Lower leg skin (tissue), 4 donors: ENCODE results near the gene HCN2. TPM values are rescaled to one million over a fixed set of nuclear protein-coding genes. Genes with fewer than 3 reads are reported as not detected.

Experiments used
- DNase-seq, 2 donors: peaks; one replicate each; pipeline ENCODE4 v3.0.0-alpha.2; 2019; ENCODE audit warnings: low spot score in 2 of 2
- H3K4me3 ChIP-seq: fragments of 200-600 bp; sonication (generic); 2 replicates; pipeline ENCODE4 v1.5.1; 2017; ENCODE audit warnings: mild to moderate bottlenecking, low read depth; ENCODE audit not compliant: poor library complexity, severe bottlenecking
- CTCF ChIP-seq, 3 donors: fragments of 450-650 bp; IDR thresholded peaks; one replicate each; pipeline ENCODE4 v1.5.1; 2016; ENCODE audit warnings: antibody characterized with exemption in 3 of 3, mild to moderate bottlenecking in 3 of 3, moderate library complexity in 2 of 3
- POLR2A ChIP-seq, 2 donors: fragments of 450-650 bp; IDR thresholded peaks; one replicate each; pipeline ENCODE4 v1.6.1; 2016 to 2017; ENCODE audit warnings: antibody characterized with exemption in 2 of 2, mild to moderate bottlenecking in 1 of 2, moderate library complexity in 1 of 2
- WGBS, 2 donors: methylation state at CpG; one replicate each; pipeline ENCODE4 v1.1.5; 2018; 5-methylcytosine and 5-hydroxymethylcytosine counted together
- intact Hi-C: fragments of 100-400 bp; cut with DNase I; formaldehyde crosslinking; loops from one replicate; pipeline ENCODE4 v1.15.0; 2023; ENCODE audit warnings: low total_unique reads
- total RNA-seq, 4 donors: library from RNA; depleted of rRNA; stranded (reverse); fragments of >200 nt; gene quantifications; one replicate each; pipeline ENCODE4 v1.1.0, GENCODE V29; 2016

The HCN2 gene
- total RNA-seq, 4 donors from 2014 or later = 0.21 to 1.7 (median 1.1) TPM

- intact Hi-C loops = loop anchor here (5.0 kb wide), 1 partner anchor 89 kb away; the partner anchor contains the start of gene BSG
- peak in 1 of 3 donors; percentile 32 for TF ChIP-seq CTCF (IDR thresholded peaks at IDR 0.05)
- no peak for TF ChIP-seq POLR2A (IDR thresholded peaks at IDR 0.05)
- 15 to 19% methylated on average over 15 to 19 of the region's 20 CpGs for WGBS, 2 donors
- DNase-seq = no peak
- H3K4me3 ChIP-seq = no peak overlapping the region
Measured at GRCh38 chr19:660793-661426, 71.2 kb downstream of the HCN2 start.

- TF ChIP-seq CTCF (IDR thresholded peaks at IDR 0.05) = no peak
- TF ChIP-seq POLR2A (IDR thresholded peaks at IDR 0.05) = no peak
- intact Hi-C loops = loop anchor here (5.0 kb wide), 1 partner anchor 89 kb away; the partner anchor contains the start of gene BSG
- WGBS, 2 donors = 5 to 6% methylated on average over 31 of the region's 31 CpGs
Measured at GRCh38 chr19:661427-662196, 71.9 kb downstream of the HCN2 start.

GRCh38 chr19:662207-662961 lies 72.7 kb downstream of the HCN2 start:
- no peak for DNase-seq
- peak overlapping the region; percentile 97 for H3K4me3 ChIP-seq
- intact Hi-C loops = loop anchor here (5.0 kb wide), 1 partner anchor 90 kb away; the partner anchor contains the start of gene BSG
- TF ChIP-seq POLR2A (IDR thresholded peaks at IDR 0.05) (no peak), CTCF (IDR thresholded peaks at IDR 0.05) (no peak)
- 0 to 1% methylated on average over 28 to 51 of the region's 81 CpGs for WGBS, 2 donors

More at GRCh38 chr19:661427-662196, 71.9 kb downstream of the HCN2 start:
- H3K4me3 ChIP-seq = peak overlapping the region; percentile 97
- no peak for DNase-seq

- peak; percentile 92 to 98 for DNase-seq
- 1 to 3% methylated on average over 37 to 41 of the region's 97 CpGs for WGBS, 2 donors
- H3K4me3 ChIP-seq = peak within 1 kb of the TSS; percentile 97
- intact Hi-C loops = loop anchor here (5.0 kb wide), 1 partner anchor 91 kb away; the partner anchor contains the start of gene BSG
- TF ChIP-seq CTCF (IDR thresholded peaks at IDR 0.05) = no peak
- TF ChIP-seq POLR2A (IDR thresholded peaks at IDR 0.05) = no peak
Measured at GRCh38 chr19:662962-663681, 73.4 kb downstream of the HCN2 start, which contains the start of gene RNF126. Gene RNF126, minus strand, starts transcription at chr19:663214. Its CDS starts 93 bp downstream, at chr19:663121.

GRCh38 chr19:663682-664117 lies 74.0 kb downstream of the HCN2 start:
- 31 to 56% methylated on average over 11 to 18 of the region's 18 CpGs for WGBS, 2 donors
- TF ChIP-seq CTCF (IDR thresholded peaks at IDR 0.05) (no peak), POLR2A (IDR thresholded peaks at IDR 0.05) (no peak)
- no peak for DNase-seq
- no peak overlapping the region for H3K4me3 ChIP-seq
- intact Hi-C loops = loop anchor here (2.0 to 5.0 kb wide), 2 partner anchors 71 to 91 kb away; partner anchors contain the start of gene BSG
